Body of pancreas (tissue), 4 donors: ENCODE data around the gene MIOX. TPM values are rescaled to one million over a fixed set of nuclear protein-coding genes. Genes with fewer than 3 reads are reported as not detected.

Experiments used
- ATAC-seq: fragments of 150-250 bp; one replicate; pipeline ENCODE4 v1.9.1; 2016
- DNase-seq, 4 donors: peaks; one replicate each; pipeline ENCODE4 v3.0.0-alpha.2; 2019
- H3K27ac ChIP-seq, 4 donors: fragments of 200-600 bp; sonication (generic); 1 replicate in 3 of 4; 2 replicates in 1 of 4; pipeline versions ENCODE4 v1.5.1 to v1.6.1; 2016 to 2019; ENCODE audit warnings: mild to moderate bottlenecking in 1 of 4, mixed read lengths in 1 of 4, moderate library complexity in 1 of 4
- H3K27me3 ChIP-seq, 2 donors: fragments of 200-600 bp; sonication (generic); one replicate each; pipeline ENCODE4 v1.6.0; 2016; ENCODE audit warnings: mild to moderate bottlenecking in 1 of 2
- H3K36me3 ChIP-seq, 2 donors: fragments of 200-600 bp; sonication (generic); replicated peaks in 1 of 2; 2 replicates each; pipeline ENCODE4 v1.5.1; 2016; ENCODE audit warnings: low read depth in 2 of 2; ENCODE audit not compliant: insufficient read depth in 1 of 2
- H3K4me1 ChIP-seq: fragments of 200-600 bp; sonication (generic); one replicate; pipeline ENCODE4 v1.6.0; 2016
- H3K4me3 ChIP-seq, 2 donors: fragments of 200-600 bp; sonication (generic); 1 replicate in 1 of 2; 2 replicates in 1 of 2; pipeline ENCODE4 v1.5.1; 2016 to 2019
- H3K9me3 ChIP-seq, 3 donors: fragments of 200-600 bp; sonication (generic); 1 replicate in 2 of 3; 2 replicates in 1 of 3; pipeline ENCODE4 v1.5.1; 2016
- POLR2A ChIP-seq, 3 donors: fragments of 450-650 bp; IDR thresholded peaks; one replicate each; pipeline ENCODE4 v1.6.1; 2016; ENCODE audit warnings: antibody characterized with exemption in 3 of 3, mild to moderate bottlenecking in 2 of 3
- WGBS, 2 donors: methylation state at CpG; one replicate each; pipeline ENCODE4 v1.1.5; 2017; 5-methylcytosine and 5-hydroxymethylcytosine counted together
- intact Hi-C: fragments of 100-400 bp; cut with DNase I; formaldehyde crosslinking; loops from one replicate; pipeline ENCODE4 v1.15.1; 2023
- total RNA-seq, 2 donors: library from RNA; depleted of rRNA; stranded (reverse); fragments of >200 nt; gene quantifications; one replicate each; pipeline ENCODE4 v1.1.0, GENCODE V29; 2016
- TF ChIP-seq, protein P1 (sequence below), 7 experiments: fragments of 450-650 bp in 4 of 7; fragments of 200-600 bp in 3 of 7; sonication (generic) in 3 of 7; IDR thresholded peaks; one replicate each; pipeline ENCODE4 v1.5.1; 2016 to 2019; ENCODE audit warnings: antibody characterized with exemption in 7 of 7

Gene MIOX
- not detected for total RNA-seq

- TF ChIP-seq POLR2A (IDR thresholded peaks at IDR 0.05), result no peak
- TF ChIP-seq, protein P1, sequence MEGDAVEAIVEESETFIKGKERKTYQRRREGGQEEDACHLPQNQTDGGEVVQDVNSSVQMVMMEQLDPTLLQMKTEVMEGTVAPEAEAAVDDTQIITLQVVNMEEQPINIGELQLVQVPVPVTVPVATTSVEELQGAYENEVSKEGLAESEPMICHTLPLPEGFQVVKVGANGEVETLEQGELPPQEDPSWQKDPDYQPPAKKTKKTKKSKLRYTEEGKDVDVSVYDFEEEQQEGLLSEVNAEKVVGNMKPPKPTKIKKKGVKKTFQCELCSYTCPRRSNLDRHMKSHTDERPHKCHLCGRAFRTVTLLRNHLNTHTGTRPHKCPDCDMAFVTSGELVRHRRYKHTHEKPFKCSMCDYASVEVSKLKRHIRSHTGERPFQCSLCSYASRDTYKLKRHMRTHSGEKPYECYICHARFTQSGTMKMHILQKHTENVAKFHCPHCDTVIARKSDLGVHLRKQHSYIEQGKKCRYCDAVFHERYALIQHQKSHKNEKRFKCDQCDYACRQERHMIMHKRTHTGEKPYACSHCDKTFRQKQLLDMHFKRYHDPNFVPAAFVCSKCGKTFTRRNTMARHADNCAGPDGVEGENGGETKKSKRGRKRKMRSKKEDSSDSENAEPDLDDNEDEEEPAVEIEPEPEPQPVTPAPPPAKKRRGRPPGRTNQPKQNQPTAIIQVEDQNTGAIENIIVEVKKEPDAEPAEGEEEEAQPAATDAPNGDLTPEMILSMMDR (IDR thresholded peaks at IDR 0.05), result no peak
- ATAC-seq (no peak), DNase-seq (no peak)
- H3K36me3 ChIP-seq, result no peaks in the 10 kb centered on the region
- peaks cover 48% of the 10 kb centered on the region for H3K4me1 ChIP-seq
- H3K27me3 ChIP-seq, result no peaks in the 10 kb centered on the region
- intact Hi-C loops, result no loop called here
- 73 to 76% methylated on average over 7 to 22 of the region's 23 CpGs for WGBS, 2 donors
- H3K27ac ChIP-seq, result peak within 1 kb of the TSS; percentile 81 to 91 (median 84)
- H3K9me3 ChIP-seq, result no peaks in the 10 kb centered on the region
- no peak within 1 kb of the TSS for H3K4me3 ChIP-seq
Measured at GRCh38 chr22:50486561-50487289, at the start of gene MIOX. MIOX (plus strand) TSS chr22:50486859; CDS start chr22:50486898, 39 bp downstream.

DNA sequence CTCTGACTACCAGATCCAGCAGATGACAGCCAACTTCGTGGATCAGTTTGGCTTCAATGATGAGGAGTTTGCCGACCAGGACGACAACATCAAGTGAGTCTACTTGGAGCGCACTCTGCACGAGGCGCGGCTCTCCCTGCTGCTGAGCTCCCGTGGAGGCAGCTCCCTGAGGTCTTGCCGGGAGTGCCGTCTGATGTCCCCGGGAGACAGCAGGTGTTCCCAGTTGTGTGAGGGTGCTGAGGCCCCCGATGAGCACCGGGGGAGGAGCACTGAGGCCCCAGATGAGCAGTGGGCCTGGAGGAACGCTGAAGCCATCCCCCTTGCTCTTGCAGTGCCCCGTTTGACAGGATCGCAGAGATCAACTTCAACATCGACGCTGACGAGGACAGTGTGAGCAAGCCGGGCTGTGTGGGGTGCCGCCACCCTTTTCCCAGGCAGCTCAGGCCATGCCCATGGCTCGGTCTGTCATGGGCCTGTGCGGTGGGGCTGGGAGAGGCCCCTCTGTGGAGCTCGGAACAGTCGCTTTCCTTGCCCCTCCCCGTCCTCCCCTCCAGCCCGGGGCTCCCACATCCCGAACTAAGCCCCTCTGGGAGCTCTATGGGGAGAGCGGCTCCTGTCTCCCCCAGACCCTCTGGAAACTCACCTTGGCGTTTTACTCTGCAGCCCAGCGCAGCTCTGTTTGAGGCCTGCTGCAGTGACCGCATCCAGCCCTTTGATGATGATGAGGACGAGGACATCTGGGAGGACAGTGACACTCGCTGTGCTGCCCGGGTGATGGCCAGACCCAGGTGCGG, 49.0 kb upstream of the MIOX start:
- no peak for TF ChIP-seq POLR2A (IDR thresholded peaks at IDR 0.05)
- TF ChIP-seq, protein P1 (IDR thresholded peaks at IDR 0.05), result no peak
- intact Hi-C loops, result no loop called here
- ATAC-seq (no peak), DNase-seq (peak in 1 of 4 donors; percentile 9)
- Histone ChIP-seq H3K27me3 (no peaks in the 10 kb centered on the region), H3K9me3 (no peaks in the 10 kb centered on the region), H3K4me1 (no peaks in the 10 kb centered on the region), H3K4me3 (no peak overlapping the region), H3K36me3 (peaks cover 0 to 20% of the 10 kb centered on the region in 2 donors), H3K27ac (no peak overlapping the region)
- WGBS, 2 donors, result 88 to 90% methylated on average over 10 to 35 of the region's 36 CpGs

DNA sequence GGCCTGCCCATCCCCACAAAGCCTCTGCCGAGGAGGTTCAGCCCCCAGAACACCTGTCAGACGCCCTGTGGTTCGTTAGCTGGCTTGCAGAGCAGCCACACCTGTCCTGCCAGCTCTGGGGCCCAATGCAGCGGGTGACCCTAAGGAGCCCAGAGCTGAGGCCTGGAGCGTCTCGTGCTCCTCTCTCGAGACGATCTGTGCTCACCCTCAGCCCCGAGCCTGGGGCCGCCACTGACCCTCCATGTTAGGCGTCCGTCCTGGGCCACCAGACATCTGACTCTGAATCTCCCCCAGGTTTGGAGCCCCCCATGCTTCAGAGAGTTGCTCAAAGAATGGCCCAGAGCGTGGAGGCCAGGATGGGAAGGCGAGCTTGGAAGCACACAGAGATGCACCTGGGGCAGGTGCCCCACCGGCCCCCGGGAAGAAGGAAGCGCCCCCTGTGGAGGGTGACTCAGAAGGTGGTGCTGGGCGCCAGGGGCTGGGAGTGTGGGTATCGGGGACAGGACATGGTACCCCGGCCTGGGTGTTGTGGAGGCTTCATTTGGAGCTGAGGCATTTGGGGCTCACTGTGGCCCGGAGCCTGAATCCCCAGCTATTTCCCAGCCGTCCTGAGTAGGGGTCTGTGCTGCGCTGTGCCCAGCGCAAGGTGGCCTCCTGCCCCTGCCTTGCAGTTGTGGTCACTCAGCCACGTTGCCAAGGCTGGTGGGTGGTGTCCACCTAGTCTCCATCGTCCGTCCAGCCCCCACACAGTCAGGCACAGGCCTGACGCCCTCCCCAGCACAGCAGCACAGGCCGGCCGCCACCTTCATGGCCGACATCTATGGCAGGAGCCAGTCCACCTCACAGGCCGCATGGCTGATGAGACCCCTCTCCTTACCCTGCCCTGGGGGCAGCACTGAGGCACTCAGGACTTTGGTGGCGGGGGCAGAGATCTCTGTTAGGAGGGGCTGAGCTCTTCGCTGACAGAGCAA, 48.1 kb upstream of the MIOX start:
- Histone ChIP-seq H3K4me1 (no peaks in the 10 kb centered on the region), H3K4me3 (no peak overlapping the region), H3K27me3 (no peaks in the 10 kb centered on the region), H3K36me3 (peaks cover 0 to 18% of the 10 kb centered on the region in 2 donors), H3K9me3 (no peaks in the 10 kb centered on the region), H3K27ac (no peak overlapping the region)
- 85% methylated on average over 17 to 34 of the region's 34 CpGs for WGBS, 2 donors
- DNase-seq (peak in 1 of 4 donors; percentile 10), ATAC-seq (no peak)
- TF ChIP-seq POLR2A (IDR thresholded peaks at IDR 0.05), result no peak
- TF ChIP-seq, protein P1 (IDR thresholded peaks at IDR 0.05), result no peak
- intact Hi-C loops, result no loop called here

- no peak overlapping the region for H3K27ac ChIP-seq
- ATAC-seq, result no peak
- intact Hi-C loops, result no loop called here
- H3K4me1 ChIP-seq, result no peaks in the 10 kb centered on the region
- H3K27me3 ChIP-seq, result no peaks in the 10 kb centered on the region
- H3K36me3 ChIP-seq, result peaks cover 0 to 18% of the 10 kb centered on the region in 2 donors
- 85 to 93% methylated on average over 3 to 17 of the region's 17 CpGs for WGBS, 2 donors
- no peaks in the 10 kb centered on the region for H3K9me3 ChIP-seq
- H3K4me3 ChIP-seq, result no peak overlapping the region
- peak in 1 of 4 donors; percentile 7 for DNase-seq
- no peak for TF ChIP-seq POLR2A (IDR thresholded peaks at IDR 0.05)
Measured at GRCh38 chr22:50439314-50439870, 47.3 kb upstream of the MIOX start.
